Adrenal gland (tissue), 12 donors: Measurements from ENCODE around the gene MICALL1. TPM values are rescaled to one million over a fixed set of nuclear protein-coding genes. Genes with fewer than 3 reads are reported as not detected.

Experiments
- DNase-seq, 7 donors: peaks; one replicate each; pipeline ENCODE4 v3.0.0-alpha.2; 2019 to 2020
- H3K27ac ChIP-seq, 5 donors: fragments of 200-600 bp; sonication (generic) in 4 of 5; 1 replicate in 3 of 5; 2 replicates in 2 of 5; pipeline versions ENCODE4 v1.5.1 to v1.8.0; 2016 to 2020; ENCODE audit warnings: mild to moderate bottlenecking in 1 of 5
- H3K27me3 ChIP-seq: fragments of 200-600 bp; 2 replicates; pipeline ENCODE4 v1.8.0; 2021
- H3K36me3 ChIP-seq, 2 donors: fragments of 200-600 bp; replicated peaks in 1 of 2; 1 replicate in 1 of 2; 2 replicates in 1 of 2; pipeline versions ENCODE4 v1.5.1 to v1.8.0; 2018 to 2022
- H3K4me1 ChIP-seq, 2 donors: fragments of 200-600 bp; replicated peaks in 1 of 2; 1 replicate in 1 of 2; 2 replicates in 1 of 2; pipeline versions ENCODE4 v1.5.1 to v1.8.0; 2018 to 2021
- H3K4me3 ChIP-seq, 4 donors: fragments of 200-600 bp; sonication (generic) in 3 of 4; one replicate each; pipeline ENCODE4 v1.5.1; 2016 to 2018
- H3K9me3 ChIP-seq, 3 donors: fragments of 200-600 bp; sonication (generic) in 1 of 3; replicated peaks in 1 of 3; 1 replicate in 2 of 3; 2 replicates in 1 of 3; pipeline versions ENCODE4 v1.5.1 to v1.8.0; 2016 to 2021
- CTCF ChIP-seq, 6 experiments: fragments of 450-650 bp in 4 of 6; fragments of 200-600 bp in 2 of 6; sonication (generic) in 1 of 6; IDR thresholded peaks; 1 replicate in 5 of 6; 2 replicates in 1 of 6; pipeline versions ENCODE4 v1.5.1 to v1.8.0; 2016 to 2021; ENCODE audit warnings: antibody characterized with exemption in 6 of 6, mild to moderate bottlenecking in 2 of 6, moderate library complexity in 1 of 6
- POLR2A ChIP-seq, 2 donors: fragments of 450-650 bp; IDR thresholded peaks; one replicate each; pipeline ENCODE4 v1.6.1; 2017; ENCODE audit warnings: antibody characterized with exemption in 2 of 2, mild to moderate bottlenecking in 2 of 2, moderate library complexity in 1 of 2
- WGBS, 4 donors: extraction: QIAGEN DNeasy Blood & Tissue Kit in 2 of 4; methylation state at CpG; one replicate each; pipeline versions ENCODE4 v1.1.5 to v1.1.7; 2013 to 2017; 5-methylcytosine and 5-hydroxymethylcytosine counted together
- intact Hi-C, 2 donors: fragments of 100-400 bp; cut with DNase I; formaldehyde crosslinking; loops; one replicate each; pipeline versions ENCODE4 v1.14.1 to v1.15.0; 2022 to 2023
- polyA plus RNA-seq, 3 donors: library from polyadenylated mRNA; stranded (reverse); fragments of 200-250 nt in 2 of 3; fragments of 350-450 nt in 1 of 3; fragmentation: Illumina TruSeq in 1 of 3; extraction: RNeasy Lipid Tissue Mini Kit (QIAGEN cat#74804) in 1 of 3; gene quantifications; one replicate each; pipeline ENCODE4 v1.2.3, GENCODE V29; 2013 to 2014
- total RNA-seq, 9 donors: library from RNA; depleted of rRNA in 4 of 9; stranded (reverse); fragments of >200 nt in 4 of 9; fragments of 120-200 nt in 1 of 9; fragmentation: NEBNext Ultra II Directional in 1 of 9; extraction: Animal tissue kit (Norgen Biotek cat#: 25700) in 1 of 9; gene quantifications; one replicate each; pipeline versions ENCODE4 v1.1.0 to v1.2.4, GENCODE V29; 2013 to 2023
- donor health status: healthy with polysubstance abuse.
- donor health status: Bipolar disorder and iron deficiency.
- donor health status: DM: yes; HTN: yes; CAD: no.
- donor health status: DM: no; HTN: no; CAD: no.
- donor health status: DM: no; HTN: no; CAD: no.
- donor health status: DM: yes; HTN: yes; CAD: no.

MICALL1 gene
- total and polyA plus RNA-seq, 12 donors = 5.7 to 25.2 (median 17.1) TPM

- no peaks in the 10 kb centered on the region for H3K36me3 ChIP-seq
- no peaks in the 10 kb centered on the region for H3K4me1 ChIP-seq
- H3K27ac ChIP-seq = no peak overlapping the region
These were observed 75.3 kb downstream of the MICALL1 start for GRCh38 chr22:37981282-37982011.

GRCh38 chr22:37982151-37982785 lies 76.2 kb downstream of the MICALL1 start:
- no peak for TF ChIP-seq CTCF (IDR thresholded peaks at IDR 0.05)
- TF ChIP-seq POLR2A (IDR thresholded peaks at IDR 0.05) = no peak
- intact Hi-C loops = no loop called here
- H3K9me3 ChIP-seq = no peaks in the 10 kb centered on the region
- H3K4me3 ChIP-seq = no peak overlapping the region
- 87 to 92% (median 89%) methylated on average over 8 of the region's 8 CpGs for WGBS, 4 donors
- no peaks in the 10 kb centered on the region for H3K36me3 ChIP-seq
- DNase-seq = no peak
- no peaks in the 10 kb centered on the region for H3K27me3 ChIP-seq
- H3K4me1 ChIP-seq = no peaks in the 10 kb centered on the region
- no peak overlapping the region for H3K27ac ChIP-seq

More at GRCh38 chr22:37981282-37982011, 75.3 kb downstream of the MICALL1 start:
- 93 to 96% (median 95%) methylated on average over 3 to 6 of the region's 6 CpGs for WGBS, 4 donors
- Histone ChIP-seq H3K9me3 (no peaks in the 10 kb centered on the region), H3K27me3 (no peaks in the 10 kb centered on the region), H3K4me3 (no peak overlapping the region)
- DNase-seq = peak in 1 of 7 donors; percentile 23
- no peak for TF ChIP-seq CTCF (IDR thresholded peaks at IDR 0.05)
- intact Hi-C loops = no loop called here

GRCh38 chr22:37982938-37983859 lies 77.1 kb downstream of the MICALL1 start:
- intact Hi-C loops = no loop called here
- Histone ChIP-seq H3K27me3 (no peaks in the 10 kb centered on the region), H3K4me3 (no peak overlapping the region), H3K4me1 (no peaks in the 10 kb centered on the region), H3K9me3 (no peaks in the 10 kb centered on the region), H3K36me3 (no peaks in the 10 kb centered on the region), H3K27ac (no peak overlapping the region)
- WGBS, 4 donors = 60 to 79% (median 71%) methylated on average over 18 to 84 of the region's 84 CpGs
- no peak for DNase-seq
- no peak for TF ChIP-seq POLR2A (IDR thresholded peaks at IDR 0.05)
- no peak for TF ChIP-seq CTCF (IDR thresholded peaks at IDR 0.05)
